H1 (cell line): ENCODE measurements around the gene KLK12. TPM values are rescaled to one million over a fixed set of nuclear protein-coding genes. Genes with fewer than 3 reads are reported as not detected.

Experiments
- ASH2L ChIP-seq: fragments of 200-600, 300-600 bp; sonication (generic); IDR thresholded peaks from one replicate; pipeline ENCODE4 v1.7.1; 2017; ENCODE audit warnings: low read length
- GABPA ChIP-seq: IDR thresholded peaks from 2 replicates; pipeline ENCODE4 v1.6.1; 2011; ENCODE audit warnings: mild to moderate bottlenecking, low read length, moderate library complexity, borderline replicate concordance; ENCODE audit not compliant: insufficient read depth
- HDAC2 ChIP-seq, 2 experiments: fragments of 300-600 bp in 1 of 2; sonication (generic) in 1 of 2; IDR thresholded peaks; 2 replicates each; pipeline ENCODE4 v1.6.1; 2011 to 2012; ENCODE audit warnings: low read depth in 2 of 2, low read length in 2 of 2, mild to moderate bottlenecking in 2 of 2, moderate library complexity in 2 of 2, borderline replicate concordance in 1 of 2, inconsistent platforms in 1 of 2
- JUN ChIP-seq: IDR thresholded peaks from 2 replicates; pipeline ENCODE4 v1.6.1; 2011; ENCODE audit warnings: low read depth, mild to moderate bottlenecking, improper control_type of control experiment, low read length
- RXRA ChIP-seq: IDR thresholded peaks from 2 replicates; pipeline ENCODE4 v1.6.1; 2011; ENCODE audit warnings: low read depth, mild to moderate bottlenecking, low read length, moderate library complexity; ENCODE audit not compliant: insufficient read depth
- SIN3A ChIP-seq, 2 experiments: IDR thresholded peaks in 1 of 2; conservative IDR thresholded peaks in 1 of 2; 2 replicates each; pipeline ENCODE4 v1.6.1; 2011 to 2012; ENCODE audit warnings: low read length in 2 of 2, improper control_type of control experiment in 1 of 2, low read depth in 1 of 2, mild to moderate bottlenecking in 1 of 2
- polyA plus RNA-seq, 7 experiments: library from polyadenylated mRNA; depleted of rRNA in 3 of 7; stranded (reverse) in 5 of 7; unstranded in 2 of 7; fragments of >200 nt in 5 of 7; fragments of 200-250 nt in 2 of 7; gene quantifications; 1 replicate in 5 of 7; 2 replicates in 1 of 7; 4 replicates in 1 of 7; pipeline versions ENCODE4 v1.2.1 to v1.2.3, GENCODE V29; 2011 to 2013; ENCODE audit warnings: missing spikeins in 2 of 7, mixed read lengths in 2 of 7
- total RNA-seq: library from RNA; stranded (reverse); fragmentation: NEBNext Ultra II Directional; extraction: Animal tissue kit (Norgen Biotek cat#: 25700); gene quantifications from 2 replicates; pipeline ENCODE4 v1.2.1, GENCODE V29; 2021
- TF ChIP-seq, protein P1 (sequence below): IDR thresholded peaks from 2 replicates; pipeline ENCODE4 v1.6.1; 2012; ENCODE audit warnings: inconsistent platforms

The KLK12 gene
- total and polyA plus RNA-seq, 2 of the 8 experiments (the other 6 are each of a cell fraction or from before 2014, with no cell fraction given), result 0.24 TPM; not detected in 1

GRCh38 chr19:51082611-51083010 lies 47.8 kb upstream of the KLK12 start, which contains the start of gene KLK14 (continued):
- TF ChIP-seq JUN (no peak), HDAC2 (IDR thresholded peaks at IDR 0.05; ENCODE audit: borderline replicate concordance in 1 of 2, low read depth in 2 of 2, low read length in 2 of 2) (no peak), GABPA (no peak), ASH2L (no peak), SIN3A (conservative IDR thresholded peaks at IDR 0.05 in 1 of 2, IDR thresholded peaks at IDR 0.05 in 1 of 2; ENCODE audit: low read depth in 1 of 2, low read length in 2 of 2) (no peak), RXRA (no peak)
- TF ChIP-seq, protein P1, sequence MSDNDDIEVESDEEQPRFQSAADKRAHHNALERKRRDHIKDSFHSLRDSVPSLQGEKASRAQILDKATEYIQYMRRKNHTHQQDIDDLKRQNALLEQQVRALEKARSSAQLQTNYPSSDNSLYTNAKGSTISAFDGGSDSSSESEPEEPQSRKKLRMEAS, result no peak
